WTC11 (cell line): ENCODE measurements around the gene SAMD8. TPM values are rescaled to one million over a fixed set of nuclear protein-coding genes. Genes with fewer than 3 reads are reported as not detected.
A peak's percentile ranks its signal among the peaks of the same experiment; 100 is the strongest.

Source experiments
- ATAC-seq: fragments of 200-7000 bp; cut with Tn5 transposase; 2 replicates; pipeline ENCODE4 v1.10.0; 2021; ENCODE audit warnings: mild to moderate bottlenecking, moderate library complexity
- CTCF ChIA-PET: fragments of 300-600 bp; sonication (Branson Sonifier 250); formaldehyde crosslinking; loops from one replicate; lab custom pipeline; 2021; ENCODE audit warnings: antibody characterized with exemption; lab: Charles Lee
- POLR2A ChIA-PET: fragments of 350-600 bp; sonication (Branson Sonifier 250); formaldehyde crosslinking; loops from one replicate; lab custom pipeline; 2021; ENCODE audit warnings: antibody characterized with exemption; lab: Charles Lee
- DNase-seq: peaks from one replicate; pipeline ENCODE4 v3.0.0; 2021; ENCODE audit warnings: low spot score
- H3K27ac Mint-ChIP-seq: 2 replicates; pipeline ENCODE4 v1.8.0; 2021; ENCODE audit warnings: mixed read lengths
- H3K27me3 Mint-ChIP-seq: 2 replicates; pipeline ENCODE4 v1.8.0; 2021; ENCODE audit warnings: low read depth, mild to moderate bottlenecking, moderate library complexity, mixed read lengths
- H3K36me3 Mint-ChIP-seq: 2 replicates; pipeline ENCODE4 v1.8.0; 2021; ENCODE audit warnings: mixed read lengths
- H3K4me1 Mint-ChIP-seq: 2 replicates; pipeline ENCODE4 v1.8.0; 2022; ENCODE audit warnings: mixed read lengths
- H3K4me3 Mint-ChIP-seq: 2 replicates; pipeline ENCODE4 v1.8.0; 2021; ENCODE audit warnings: mild to moderate bottlenecking, moderate library complexity, mixed read lengths
- H3K9me3 Mint-ChIP-seq: 2 replicates; pipeline ENCODE4 v1.8.0; 2021; ENCODE audit warnings: mixed read lengths
- CBFB ChIP-seq: sonication (generic); formaldehyde crosslinking; IDR thresholded peaks from 2 replicates; pipeline ENCODE4 v1.8.1; 2022; ENCODE audit warnings: mild to moderate bottlenecking, low read depth, missing genetic modification reagents
- CREB1 ChIP-seq: sonication (generic); formaldehyde crosslinking; IDR thresholded peaks from 2 replicates; pipeline ENCODE4 v1.8.0; 2023; ENCODE audit warnings: mild to moderate bottlenecking, missing genetic modification reagents
- ETV6 ChIP-seq: sonication (generic); formaldehyde crosslinking; IDR thresholded peaks from 2 replicates; pipeline ENCODE4 v1.8.1; 2022; ENCODE audit warnings: mild to moderate bottlenecking, missing genetic modification reagents
- JUN ChIP-seq: sonication (generic); formaldehyde crosslinking; IDR thresholded peaks from 2 replicates; pipeline ENCODE4 v1.8.0; 2023; ENCODE audit warnings: mild to moderate bottlenecking, missing genetic modification reagents
- NFE2L1 ChIP-seq: sonication (generic); formaldehyde crosslinking; IDR thresholded peaks from 2 replicates; pipeline ENCODE4 v1.8.1; 2023; ENCODE audit warnings: missing genetic modification reagents
- NFYB ChIP-seq: sonication (generic); formaldehyde crosslinking; conservative IDR thresholded peaks from 2 replicates; pipeline ENCODE4 v1.8.0; 2022; ENCODE audit warnings: low read depth, missing genetic modification reagents
- NR2C2 ChIP-seq: sonication (generic); formaldehyde crosslinking; IDR thresholded peaks from 2 replicates; pipeline ENCODE4 v1.8.0; 2022; ENCODE audit warnings: mild to moderate bottlenecking, missing genetic modification reagents
- ZNF416 ChIP-seq: fragments of 250-450 bp; sonication (Bioruptor Pico); IDR thresholded peaks from 2 replicates; pipeline ENCODE4 v1.9.0; 2021; ENCODE audit warnings: mild to moderate bottlenecking, inconsistent platforms
- total RNA-seq: library from RNA; stranded (reverse); gene quantifications from 3 replicates; pipeline ENCODE4 v1.2.3, GENCODE V29; 2021
- TF ChIP-seq, protein P1 (sequence below): fragments of 200-600 bp; IDR thresholded peaks from 2 replicates; pipeline ENCODE4 v1.8.0; 2022; ENCODE audit warnings: antibody characterized with exemption
- TF ChIP-seq, protein P2 (sequence below): sonication (generic); formaldehyde crosslinking; IDR thresholded peaks from 2 replicates; pipeline ENCODE4 v1.8.0; 2022; ENCODE audit warnings: missing genetic modification reagents
- TF ChIP-seq, protein P3 (sequence below): sonication (generic); formaldehyde crosslinking; IDR thresholded peaks from 2 replicates; pipeline ENCODE4 v1.8.1; 2023; ENCODE audit warnings: mild to moderate bottlenecking, moderate library complexity, missing genetic modification reagents
- TF ChIP-seq, protein P4 (sequence below): fragments of 250-450 bp; sonication (Bioruptor Pico); IDR thresholded peaks from 2 replicates; pipeline ENCODE4 v1.8.0; 2021; ENCODE audit warnings: mild to moderate bottlenecking
- TF ChIP-seq, protein P5 (sequence below): fragments of 250-450 bp; sonication (Bioruptor Pico); IDR thresholded peaks from 2 replicates; pipeline ENCODE4 v1.9.0; 2021; ENCODE audit warnings: mild to moderate bottlenecking

The SAMD8 gene
- total RNA-seq, 1 experiment from 2014 or later, result 23.0 TPM

DNA sequence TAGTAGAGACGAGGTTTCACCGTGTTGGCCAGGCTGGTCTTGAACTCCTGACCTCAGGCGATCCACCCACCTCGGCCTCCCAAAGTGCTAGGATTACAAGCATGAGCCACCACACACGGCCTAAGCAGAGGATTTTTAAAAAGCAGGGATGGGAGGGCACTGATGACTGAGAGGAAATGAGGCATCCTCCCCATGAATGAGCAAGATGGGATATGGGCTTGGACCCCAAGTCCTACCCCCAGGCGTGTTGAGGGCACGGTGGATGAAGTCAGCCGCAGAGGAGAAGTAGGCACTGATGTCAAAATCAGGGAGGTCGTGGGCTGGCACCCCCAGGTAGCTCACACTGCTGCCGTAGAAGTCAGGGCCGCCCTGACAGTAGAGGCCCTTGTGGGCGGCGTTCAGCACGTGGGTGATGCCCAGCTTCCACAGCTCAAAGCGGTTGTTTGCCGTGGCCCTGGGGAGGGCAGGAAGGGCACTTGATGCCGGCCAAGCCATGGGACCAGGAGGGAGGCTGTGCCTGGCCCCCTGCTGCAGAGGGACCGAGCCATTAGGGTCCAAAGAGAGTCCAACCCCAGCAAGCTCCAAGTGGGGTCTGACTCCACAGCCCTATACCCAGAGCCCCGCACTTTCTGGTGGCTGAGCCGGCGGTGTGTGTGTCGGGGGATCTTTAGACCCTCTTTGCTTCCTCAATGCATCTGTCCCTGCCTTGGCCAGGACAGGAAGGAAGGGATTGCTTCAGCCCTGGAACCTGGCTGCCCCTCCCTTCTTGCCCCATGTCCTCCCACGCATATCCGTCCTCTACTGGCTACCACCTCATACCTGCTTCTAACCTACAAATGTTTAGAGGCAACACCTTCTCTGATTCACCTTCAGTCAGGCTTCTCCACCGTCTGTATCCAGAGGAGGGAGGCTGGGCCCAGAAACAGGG, 3.4 kb upstream of the SAMD8 start:
- no peaks in the 10 kb centered on the region for H3K27me3 Mint-ChIP-seq
- DNase-seq (no peak), ATAC-seq (no peak)
- no peaks in the 10 kb centered on the region for H3K9me3 Mint-ChIP-seq
- H3K36me3 Mint-ChIP-seq, result no peaks in the 10 kb centered on the region
- CTCF ChIA-PET, result interaction anchor here (0.8 to 2.2 kb wide), 6 partner anchors 8 to 127 kb away, joined by 3 to 18 read pairs (median 8); partner anchors contain the start of gene COMTD1
- POLR2A ChIA-PET, result interaction anchor here (0.6 kb wide), 1 partner anchor 694 kb away, joined by 3 read pairs; no protein-coding TSS in a partner anchor
- TF ChIP-seq NFYB (CRISPR knock-in tag), result no peak
- 0 out of 2 replicates have a peak, but pooled peaks have one; percentile 27 for TF ChIP-seq ETV6 (CRISPR knock-in tag)
- TF ChIP-seq, all 79 proteins: peak for 1
- peaks cover 48% of the 10 kb centered on the region for H3K4me1 Mint-ChIP-seq
- H3K4me3 Mint-ChIP-seq, result no peak overlapping the region
- peak overlapping the region; percentile 30 for H3K27ac Mint-ChIP-seq

DNA sequence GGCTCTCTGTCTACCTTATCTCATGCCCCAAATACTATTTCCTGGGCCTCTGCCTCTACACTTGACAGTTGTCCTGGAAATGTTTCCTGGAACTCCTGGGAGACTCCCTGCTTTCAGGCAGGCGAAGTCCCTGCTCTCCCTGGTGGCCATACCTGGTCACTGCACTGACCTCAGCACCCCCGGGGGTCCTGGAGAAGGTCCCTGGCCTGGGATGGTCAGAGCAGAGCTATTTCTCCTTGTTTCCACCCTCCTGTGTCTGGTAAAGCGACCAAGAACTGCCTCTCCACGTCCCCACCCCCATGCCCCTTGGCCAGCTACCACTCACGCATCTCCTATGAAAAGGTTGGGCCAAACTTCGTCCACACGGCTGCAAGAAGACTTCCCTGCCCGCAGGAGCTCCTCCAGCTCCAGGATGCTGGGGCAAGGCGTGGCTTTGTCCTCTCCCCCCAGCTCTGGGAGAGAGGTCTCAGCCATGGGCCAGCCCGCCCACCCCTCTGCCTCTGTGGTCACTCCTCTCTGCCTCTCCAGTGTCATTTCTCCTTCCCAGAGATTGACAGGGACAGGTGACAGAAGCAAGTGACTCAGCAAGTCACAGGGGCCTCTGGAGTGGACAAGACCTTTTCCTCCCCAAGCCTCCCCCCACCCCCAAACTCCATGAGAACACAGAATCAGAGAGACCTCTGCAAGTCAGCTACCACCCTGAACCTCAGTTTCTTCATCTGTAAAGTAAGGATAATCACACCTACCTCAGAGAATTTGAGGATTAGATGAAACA, 2.6 kb upstream of the SAMD8 start:
- H3K4me1 Mint-ChIP-seq, result peaks cover 55% of the 10 kb centered on the region
- H3K27ac Mint-ChIP-seq, result peak overlapping the region; percentile 30
- no peaks in the 10 kb centered on the region for H3K9me3 Mint-ChIP-seq
- no peaks in the 10 kb centered on the region for H3K27me3 Mint-ChIP-seq
- ChIA-PET POLR2A (no interaction called here), CTCF (interaction anchor here (0.6 to 2.2 kb wide), 9 partner anchors 9 to 349 kb away, joined by 3 to 18 read pairs (median 4); partner anchors contain the start of gene COMTD1)
- DNase-seq (peak; percentile 80), ATAC-seq (peak; percentile 33)
- H3K4me3 Mint-ChIP-seq, result no peak overlapping the region
- H3K36me3 Mint-ChIP-seq, result no peaks in the 10 kb centered on the region
- TF ChIP-seq, protein P1, sequence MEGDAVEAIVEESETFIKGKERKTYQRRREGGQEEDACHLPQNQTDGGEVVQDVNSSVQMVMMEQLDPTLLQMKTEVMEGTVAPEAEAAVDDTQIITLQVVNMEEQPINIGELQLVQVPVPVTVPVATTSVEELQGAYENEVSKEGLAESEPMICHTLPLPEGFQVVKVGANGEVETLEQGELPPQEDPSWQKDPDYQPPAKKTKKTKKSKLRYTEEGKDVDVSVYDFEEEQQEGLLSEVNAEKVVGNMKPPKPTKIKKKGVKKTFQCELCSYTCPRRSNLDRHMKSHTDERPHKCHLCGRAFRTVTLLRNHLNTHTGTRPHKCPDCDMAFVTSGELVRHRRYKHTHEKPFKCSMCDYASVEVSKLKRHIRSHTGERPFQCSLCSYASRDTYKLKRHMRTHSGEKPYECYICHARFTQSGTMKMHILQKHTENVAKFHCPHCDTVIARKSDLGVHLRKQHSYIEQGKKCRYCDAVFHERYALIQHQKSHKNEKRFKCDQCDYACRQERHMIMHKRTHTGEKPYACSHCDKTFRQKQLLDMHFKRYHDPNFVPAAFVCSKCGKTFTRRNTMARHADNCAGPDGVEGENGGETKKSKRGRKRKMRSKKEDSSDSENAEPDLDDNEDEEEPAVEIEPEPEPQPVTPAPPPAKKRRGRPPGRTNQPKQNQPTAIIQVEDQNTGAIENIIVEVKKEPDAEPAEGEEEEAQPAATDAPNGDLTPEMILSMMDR, result peak; percentile 73
- TF ChIP-seq CREB1, result no peak

DNA sequence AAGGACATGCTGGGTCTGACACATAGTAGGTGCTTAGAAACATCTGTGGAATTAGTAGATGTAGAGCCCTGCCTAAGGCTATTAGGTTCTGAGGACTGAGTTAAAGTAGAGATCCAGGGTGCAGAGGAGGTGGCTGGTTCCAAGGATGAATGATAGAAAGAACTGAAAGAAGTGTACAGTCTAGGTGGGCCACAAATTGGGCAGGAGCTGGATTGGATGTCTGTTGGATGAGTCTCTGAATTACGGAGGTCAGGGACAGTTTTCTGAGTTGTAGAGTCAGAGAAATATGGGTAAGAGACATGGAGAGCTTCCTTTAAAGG, 2.0 kb upstream of the SAMD8 start:
- Mint-ChIP-seq H3K27me3 (no peaks in the 10 kb centered on the region), H3K4me1 (peaks cover 57% of the 10 kb centered on the region), H3K27ac (0 out of 2 replicates have a peak overlapping the region, but pooled peaks have one; percentile 2), H3K9me3 (no peaks in the 10 kb centered on the region), H3K36me3 (no peaks in the 10 kb centered on the region), H3K4me3 (no peak overlapping the region)
- DNase-seq (no peak), ATAC-seq (no peak)
- CTCF ChIA-PET, result interaction anchor here (0.6 to 2.2 kb wide), 6 partner anchors 9 to 349 kb away, joined by 4 to 18 read pairs (median 8); partner anchors contain the start of gene COMTD1
- TF ChIP-seq, protein P2, sequence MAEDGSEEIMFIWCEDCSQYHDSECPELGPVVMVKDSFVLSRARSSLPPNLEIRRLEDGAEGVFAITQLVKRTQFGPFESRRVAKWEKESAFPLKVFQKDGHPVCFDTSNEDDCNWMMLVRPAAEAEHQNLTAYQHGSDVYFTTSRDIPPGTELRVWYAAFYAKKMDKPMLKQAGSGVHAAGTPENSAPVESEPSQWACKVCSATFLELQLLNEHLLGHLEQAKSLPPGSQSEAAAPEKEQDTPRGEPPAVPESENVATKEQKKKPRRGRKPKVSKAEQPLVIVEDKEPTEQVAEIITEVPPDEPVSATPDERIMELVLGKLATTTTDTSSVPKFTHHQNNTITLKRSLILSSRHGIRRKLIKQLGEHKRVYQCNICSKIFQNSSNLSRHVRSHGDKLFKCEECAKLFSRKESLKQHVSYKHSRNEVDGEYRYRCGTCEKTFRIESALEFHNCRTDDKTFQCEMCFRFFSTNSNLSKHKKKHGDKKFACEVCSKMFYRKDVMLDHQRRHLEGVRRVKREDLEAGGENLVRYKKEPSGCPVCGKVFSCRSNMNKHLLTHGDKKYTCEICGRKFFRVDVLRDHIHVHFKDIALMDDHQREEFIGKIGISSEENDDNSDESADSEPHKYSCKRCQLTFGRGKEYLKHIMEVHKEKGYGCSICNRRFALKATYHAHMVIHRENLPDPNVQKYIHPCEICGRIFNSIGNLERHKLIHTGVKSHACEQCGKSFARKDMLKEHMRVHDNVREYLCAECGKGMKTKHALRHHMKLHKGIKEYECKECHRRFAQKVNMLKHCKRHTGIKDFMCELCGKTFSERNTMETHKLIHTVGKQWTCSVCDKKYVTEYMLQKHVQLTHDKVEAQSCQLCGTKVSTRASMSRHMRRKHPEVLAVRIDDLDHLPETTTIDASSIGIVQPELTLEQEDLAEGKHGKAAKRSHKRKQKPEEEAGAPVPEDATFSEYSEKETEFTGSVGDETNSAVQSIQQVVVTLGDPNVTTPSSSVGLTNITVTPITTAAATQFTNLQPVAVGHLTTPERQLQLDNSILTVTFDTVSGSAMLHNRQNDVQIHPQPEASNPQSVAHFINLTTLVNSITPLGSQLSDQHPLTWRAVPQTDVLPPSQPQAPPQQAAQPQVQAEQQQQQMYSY (CRISPR knock-in tag), result no peak
- no peak for TF ChIP-seq NR2C2 (CRISPR knock-in tag)
- POLR2A ChIA-PET, result interaction anchor here (1.0 kb wide), 1 partner anchor 128 kb away, joined by 3 read pairs; no protein-coding TSS in a partner anchor

DNA sequence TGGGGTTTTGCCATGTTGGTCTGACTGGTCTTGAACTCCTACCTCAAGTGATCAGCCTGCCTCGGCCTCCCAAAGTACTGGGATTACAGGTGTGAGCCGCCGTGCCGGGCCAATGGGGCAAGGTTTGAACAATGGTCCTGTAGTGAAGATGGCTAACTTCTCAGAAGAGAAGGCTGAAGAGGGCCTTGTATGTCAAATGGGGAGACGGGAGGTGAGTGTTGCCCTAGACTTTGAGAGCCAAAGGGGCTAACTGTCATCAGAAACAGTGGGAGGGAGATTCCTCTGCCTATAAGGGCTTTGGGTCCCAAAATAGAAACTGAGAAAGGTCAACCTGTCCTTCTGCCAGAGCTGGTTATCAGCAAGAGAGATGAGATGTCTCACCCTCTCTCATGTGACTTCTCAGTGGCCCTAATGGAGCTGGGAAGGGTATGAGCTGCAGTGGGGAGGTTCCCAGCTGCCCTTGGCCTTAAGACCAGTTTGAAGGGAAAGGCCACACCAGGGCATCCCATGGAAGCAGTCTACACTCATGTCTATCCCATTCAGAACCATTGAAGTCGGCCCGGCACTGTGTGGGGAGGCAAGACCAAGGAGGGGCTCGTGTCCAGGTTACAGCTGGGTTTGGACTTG, 1.3 kb upstream of the SAMD8 start:
- Mint-ChIP-seq H3K4me3 (peak overlapping the region; percentile 97), H3K27me3 (no peaks in the 10 kb centered on the region), H3K36me3 (no peaks in the 10 kb centered on the region), H3K27ac (peak overlapping the region; percentile 92), H3K4me1 (peaks cover 59% of the 10 kb centered on the region), H3K9me3 (no peaks in the 10 kb centered on the region)
- ChIA-PET CTCF (no interaction called here), POLR2A (interaction anchor here (1.0 to 2.0 kb wide), 2 partner anchors 100 to 128 kb away, joined by 3 to 14 read pairs; partner anchors contain the start of gene VDAC2)
- DNase-seq, result no peak
- no peak for ATAC-seq
- TF ChIP-seq JUN (CRISPR knock-in tag), result no peak
- TF ChIP-seq, protein P3, sequence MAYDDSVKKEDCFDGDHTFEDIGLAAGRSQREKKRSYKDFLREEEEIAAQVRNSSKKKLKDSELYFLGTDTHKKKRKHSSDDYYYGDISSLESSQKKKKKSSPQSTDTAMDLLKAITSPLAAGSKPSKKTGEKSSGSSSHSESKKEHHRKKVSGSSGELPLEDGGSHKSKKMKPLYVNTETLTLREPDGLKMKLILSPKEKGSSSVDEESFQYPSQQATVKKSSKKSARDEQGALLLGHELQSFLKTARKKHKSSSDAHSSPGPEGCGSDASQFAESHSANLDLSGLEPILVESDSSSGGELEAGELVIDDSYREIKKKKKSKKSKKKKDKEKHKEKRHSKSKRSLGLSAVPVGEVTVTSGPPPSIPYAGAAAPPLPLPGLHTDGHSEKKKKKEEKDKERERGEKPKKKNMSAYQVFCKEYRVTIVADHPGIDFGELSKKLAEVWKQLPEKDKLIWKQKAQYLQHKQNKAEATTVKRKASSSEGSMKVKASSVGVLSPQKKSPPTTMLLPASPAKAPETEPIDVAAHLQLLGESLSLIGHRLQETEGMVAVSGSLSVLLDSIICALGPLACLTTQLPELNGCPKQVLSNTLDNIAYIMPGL (CRISPR knock-in tag), result no peak
- TF ChIP-seq, protein P4, sequence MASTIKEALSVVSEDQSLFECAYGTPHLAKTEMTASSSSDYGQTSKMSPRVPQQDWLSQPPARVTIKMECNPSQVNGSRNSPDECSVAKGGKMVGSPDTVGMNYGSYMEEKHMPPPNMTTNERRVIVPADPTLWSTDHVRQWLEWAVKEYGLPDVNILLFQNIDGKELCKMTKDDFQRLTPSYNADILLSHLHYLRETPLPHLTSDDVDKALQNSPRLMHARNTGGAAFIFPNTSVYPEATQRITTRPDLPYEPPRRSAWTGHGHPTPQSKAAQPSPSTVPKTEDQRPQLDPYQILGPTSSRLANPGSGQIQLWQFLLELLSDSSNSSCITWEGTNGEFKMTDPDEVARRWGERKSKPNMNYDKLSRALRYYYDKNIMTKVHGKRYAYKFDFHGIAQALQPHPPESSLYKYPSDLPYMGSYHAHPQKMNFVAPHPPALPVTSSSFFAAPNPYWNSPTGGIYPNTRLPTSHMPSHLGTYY, result no peak
- no peak for TF ChIP-seq ZNF416 (CRISPR knock-in tag)
- TF ChIP-seq, protein P5, sequence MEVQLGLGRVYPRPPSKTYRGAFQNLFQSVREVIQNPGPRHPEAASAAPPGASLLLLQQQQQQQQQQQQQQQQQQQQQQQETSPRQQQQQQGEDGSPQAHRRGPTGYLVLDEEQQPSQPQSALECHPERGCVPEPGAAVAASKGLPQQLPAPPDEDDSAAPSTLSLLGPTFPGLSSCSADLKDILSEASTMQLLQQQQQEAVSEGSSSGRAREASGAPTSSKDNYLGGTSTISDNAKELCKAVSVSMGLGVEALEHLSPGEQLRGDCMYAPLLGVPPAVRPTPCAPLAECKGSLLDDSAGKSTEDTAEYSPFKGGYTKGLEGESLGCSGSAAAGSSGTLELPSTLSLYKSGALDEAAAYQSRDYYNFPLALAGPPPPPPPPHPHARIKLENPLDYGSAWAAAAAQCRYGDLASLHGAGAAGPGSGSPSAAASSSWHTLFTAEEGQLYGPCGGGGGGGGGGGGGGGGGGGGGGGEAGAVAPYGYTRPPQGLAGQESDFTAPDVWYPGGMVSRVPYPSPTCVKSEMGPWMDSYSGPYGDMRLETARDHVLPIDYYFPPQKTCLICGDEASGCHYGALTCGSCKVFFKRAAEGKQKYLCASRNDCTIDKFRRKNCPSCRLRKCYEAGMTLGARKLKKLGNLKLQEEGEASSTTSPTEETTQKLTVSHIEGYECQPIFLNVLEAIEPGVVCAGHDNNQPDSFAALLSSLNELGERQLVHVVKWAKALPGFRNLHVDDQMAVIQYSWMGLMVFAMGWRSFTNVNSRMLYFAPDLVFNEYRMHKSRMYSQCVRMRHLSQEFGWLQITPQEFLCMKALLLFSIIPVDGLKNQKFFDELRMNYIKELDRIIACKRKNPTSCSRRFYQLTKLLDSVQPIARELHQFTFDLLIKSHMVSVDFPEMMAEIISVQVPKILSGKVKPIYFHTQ (CRISPR knock-in tag), result no peak
- no peak for TF ChIP-seq CBFB (CRISPR knock-in tag)
- TF ChIP-seq NFE2L1 (CRISPR knock-in tag), result no peak
